HG03558 (cell line): Measurements from ENCODE around the gene COG6.
A peak's percentile ranks its signal among the peaks of the same experiment; 100 is the strongest.

ENCODE experiments used
- ATAC-seq: cut with Tn5 transposase; IDR thresholded peaks from one replicate; pipeline ENCODE4 v1.9.1; 2021; ENCODE audit warnings: moderate number of reproducible peaks; ENCODE audit not compliant: unreplicated experiment; ENCODE audit errors: extremely low read depth

The COG6 gene

GRCh38 chr13:39655569-39656324, at the start of gene COG6:
COG6 (plus strand) TSS chr13:39655662; CDS start chr13:39655727, 65 bp downstream.
- peak; percentile 83 for ATAC-seq

GRCh38 chr13:39605677-39606320, 49.7 kb upstream of the COG6 start:
- no peak for ATAC-seq

DNA sequence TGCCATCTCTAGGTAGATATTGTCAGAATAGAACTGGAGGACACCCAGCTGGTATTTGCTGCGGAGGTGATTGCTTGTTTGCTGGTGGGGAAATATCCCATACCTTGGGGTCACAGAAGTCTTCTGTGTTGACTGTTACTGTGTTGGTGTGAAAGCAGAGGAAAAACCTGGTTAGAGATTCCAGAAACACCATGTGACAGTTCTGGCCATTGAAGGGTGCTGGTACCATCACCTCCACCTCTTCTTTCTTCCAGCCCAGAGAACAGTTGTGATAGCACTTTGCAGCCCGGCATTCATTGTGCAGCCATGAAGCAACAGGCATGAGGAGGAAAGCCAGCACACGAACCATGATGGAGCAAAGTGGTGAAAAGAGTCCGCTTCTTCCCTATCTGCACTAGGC, 47.6 kb upstream of the COG6 start:
- no peak for ATAC-seq

DNA sequence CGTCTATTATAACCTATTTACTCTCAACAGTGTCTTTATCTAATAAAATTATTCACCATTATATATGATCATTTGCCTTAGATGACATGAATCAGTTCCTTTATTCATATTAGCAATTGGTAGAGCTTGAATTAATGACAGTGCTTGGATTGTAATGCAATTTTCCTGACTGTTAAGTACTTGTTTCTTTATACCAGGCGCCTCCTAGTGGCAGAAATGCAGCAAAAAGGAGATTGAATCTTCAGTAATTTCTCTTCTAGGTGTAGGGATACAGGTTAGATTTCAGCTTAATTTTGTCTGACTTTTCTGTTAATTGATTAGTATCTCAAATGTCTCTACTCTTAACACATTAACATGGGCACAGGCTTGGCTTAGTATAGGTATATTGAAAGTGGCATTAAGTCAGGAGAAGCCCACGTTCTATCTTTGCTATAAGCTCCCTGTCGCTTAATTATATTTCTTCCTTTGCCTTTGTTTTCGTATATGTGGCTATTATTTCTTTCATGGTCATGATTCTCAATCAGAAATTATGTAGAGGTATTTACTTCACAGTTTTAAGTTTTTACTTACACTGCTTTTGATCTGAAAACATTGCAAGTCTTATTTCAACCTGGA, 43.3 kb upstream of the COG6 start:
- ATAC-seq = no peak

- ATAC-seq = no peak
Measured at GRCh38 chr13:39616087-39616694, 39.3 kb upstream of the COG6 start.

GRCh38 chr13:39618561-39618960, 36.9 kb upstream of the COG6 start:
- no peak for ATAC-seq

DNA sequence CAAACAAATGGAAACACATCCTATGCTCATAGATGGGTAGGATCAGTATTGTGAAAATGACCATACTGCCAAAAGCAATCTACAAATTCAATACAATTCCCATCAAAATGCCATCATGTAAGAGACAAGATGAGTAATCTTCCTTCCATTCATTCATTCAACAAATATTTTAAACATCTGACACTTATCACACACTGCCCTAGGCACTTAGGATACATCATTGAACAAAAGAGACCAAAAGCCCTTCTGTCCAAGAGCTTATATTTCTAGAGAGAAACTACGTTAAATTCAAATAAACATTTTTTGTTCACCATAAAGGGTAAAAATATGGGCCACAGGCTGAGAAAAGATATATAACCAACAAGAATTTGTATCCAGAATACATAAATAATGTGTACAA, 32.0 kb upstream of the COG6 start:
- ATAC-seq = no peak

GRCh38 chr13:39631307-39631706, 24.2 kb upstream of the COG6 start:
- ATAC-seq = no peak

- no peak for ATAC-seq
Measured at GRCh38 chr13:39632994-39633393, 22.5 kb upstream of the COG6 start.

DNA sequence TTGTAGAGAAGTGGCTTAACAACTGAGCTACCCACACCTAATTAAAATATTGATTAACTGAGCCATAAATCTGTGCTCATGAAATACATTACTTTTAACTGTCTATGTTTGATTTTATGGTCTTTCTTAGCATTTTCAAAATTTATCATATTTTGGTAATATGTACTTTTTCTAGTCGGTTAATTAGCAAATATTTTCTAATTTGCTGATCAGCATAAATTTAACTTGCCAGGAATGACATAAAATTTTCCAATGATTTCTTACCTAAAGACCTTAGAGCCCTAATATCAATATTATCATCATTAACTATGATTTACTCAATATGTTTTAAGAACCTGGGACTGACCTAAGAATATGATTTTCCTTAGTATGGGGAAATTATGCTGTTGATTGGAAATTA, 19.9 kb upstream of the COG6 start:
- no peak for ATAC-seq

GRCh38 chr13:39637890-39638289, 17.6 kb upstream of the COG6 start:
- no peak for ATAC-seq

- no peak for ATAC-seq
Measured at GRCh38 chr13:39641645-39642044, 13.8 kb upstream of the COG6 start.

DNA sequence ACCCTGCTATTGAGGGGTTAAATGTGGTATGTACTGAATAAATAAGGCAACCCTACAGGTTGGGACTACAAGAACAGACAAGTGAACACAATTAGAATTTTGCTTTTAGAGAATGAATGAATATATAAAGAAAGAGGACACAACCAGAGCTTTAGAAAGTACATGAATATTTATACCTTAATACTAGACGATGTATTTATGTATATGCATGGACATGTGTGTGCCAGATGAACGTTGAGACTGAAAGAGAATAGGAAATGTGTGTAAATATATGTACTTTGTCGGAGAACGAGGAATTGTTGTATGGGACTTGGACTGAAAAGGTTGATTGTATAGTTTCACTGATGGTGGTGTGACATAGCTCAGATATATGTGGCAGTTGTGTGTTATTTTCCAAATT, 9.3 kb upstream of the COG6 start:
- no peak for ATAC-seq

DNA sequence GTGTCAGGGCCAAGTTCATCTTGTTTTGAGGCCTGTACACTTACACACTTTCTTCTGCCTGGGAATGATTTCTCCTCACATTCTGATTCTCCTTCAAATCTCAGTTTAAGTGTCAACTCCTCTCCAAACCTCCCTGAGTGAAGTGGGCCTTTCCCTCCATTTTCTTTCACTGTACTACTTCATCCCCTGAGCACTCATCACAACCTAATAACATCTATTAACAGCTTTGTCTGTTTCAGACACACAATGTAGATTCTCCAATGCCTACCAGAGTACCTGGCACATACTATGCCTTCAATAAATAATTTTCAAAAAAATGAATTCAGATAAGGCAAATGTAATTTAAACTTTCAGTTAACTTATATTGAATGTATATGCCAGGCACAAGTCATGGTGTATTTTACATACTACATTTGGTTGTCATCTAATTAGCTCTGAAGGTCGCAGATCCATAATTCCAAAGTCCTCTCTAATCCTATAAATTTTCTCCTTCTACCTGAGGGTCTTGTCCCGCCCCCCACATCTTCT, 357 bp upstream of the COG6 start:
- ATAC-seq = peak; percentile 3

DNA sequence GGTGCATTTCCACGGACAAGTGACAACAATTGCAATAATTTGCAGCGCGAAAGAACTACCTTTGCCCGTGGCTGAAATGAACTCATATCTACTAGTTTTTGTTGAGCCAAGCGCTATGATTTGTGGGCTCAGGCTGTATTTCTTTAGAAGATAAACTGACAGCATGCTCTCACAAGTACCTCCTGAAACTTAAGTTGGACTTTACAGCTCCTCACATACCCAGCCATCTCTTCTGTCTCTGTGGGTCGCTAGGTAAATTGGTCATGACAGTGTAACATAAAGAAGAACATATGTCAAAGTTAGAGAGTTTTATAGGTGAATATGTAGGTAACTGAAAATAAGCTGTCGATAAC, 839 bp downstream of the COG6 start:
- no peak for ATAC-seq

DNA sequence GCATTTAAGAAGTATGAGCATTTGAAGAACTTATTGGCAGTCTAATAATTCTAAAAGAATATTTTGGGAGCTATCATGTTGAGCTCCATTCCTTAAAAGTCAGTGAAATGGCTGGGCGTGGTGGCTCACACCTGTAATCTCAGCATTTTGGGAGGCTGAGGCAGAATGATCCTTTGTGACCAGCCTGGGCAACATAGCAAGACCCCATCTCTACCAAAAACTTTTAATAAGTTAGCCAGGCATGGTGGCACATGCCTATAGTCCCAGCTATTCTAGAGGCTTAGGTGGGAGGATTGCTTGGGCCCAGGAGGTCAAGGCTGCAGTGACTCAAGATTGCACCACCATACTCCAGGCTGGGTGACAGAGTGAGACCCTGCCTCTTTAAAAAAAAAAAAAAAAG, 8.0 kb downstream of the COG6 start:
- ATAC-seq = no peak

- ATAC-seq = no peak
Measured at GRCh38 chr13:39663958-39664357, 8.5 kb downstream of the COG6 start.

GRCh38 chr13:39665763-39666162, 10.3 kb downstream of the COG6 start:
- ATAC-seq = no peak

GRCh38 chr13:39670445-39670844, 15.0 kb downstream of the COG6 start:
- ATAC-seq = no peak

- no peak for ATAC-seq
Measured at GRCh38 chr13:39672378-39673132, 17.1 kb downstream of the COG6 start.
